Activated CD4-positive, alpha-beta T cell treated with anti-CD3 and anti-CD28 coated beads, Interleukin-2, amount 50 U/mL, for 24 hours (primary cell): Measurements from ENCODE around the gene KRTAP10-5.
"Not testable (repeated sequence)": the region's sequence is repeated elsewhere in the genome, so short reads cannot be mapped to it uniquely, and the experiment has no call there.

Experiments used
- DNase-seq, 2 donors: peaks; one replicate each; pipeline ENCODE4 v3.0.0-alpha.2; 2020; ENCODE audit warnings: low read depth in 1 of 2, low spot score in 1 of 2

The KRTAP10-5 gene

GRCh38 chr21:44580231-44580821 is at the start of gene KRTAP10-5:
Gene KRTAP10-5, minus strand, starts transcription at chr21:44580604. Its CDS starts 26 bp downstream, at chr21:44580578.
- not testable (repeated sequence) for DNase-seq

- no peak for DNase-seq
These were observed 48.4 kb upstream of the KRTAP10-5 start for GRCh38 chr21:44628707-44629391.

GRCh38 chr21:44627831-44628233 is 47.4 kb upstream of the KRTAP10-5 start:
- not testable (repeated sequence) for DNase-seq

- not testable (repeated sequence) for DNase-seq
These were observed 46.9 kb upstream of the KRTAP10-5 start for GRCh38 chr21:44627181-44627822.

GRCh38 chr21:44626673-44627143 is 46.3 kb upstream of the KRTAP10-5 start, which contains the start of gene KRTAP10-9:
Gene KRTAP10-9, plus strand, starts transcription at chr21:44627093. Its CDS starts 79 bp downstream, at chr21:44627172.
- DNase-seq, result no peak

- no peak for DNase-seq
These were observed 45.9 kb upstream of the KRTAP10-5 start for GRCh38 chr21:44626262-44626661.

GRCh38 chr21:44625756-44626155 is 45.4 kb upstream of the KRTAP10-5 start:
- DNase-seq, result no peak

GRCh38 chr21:44623575-44623974 is 43.2 kb upstream of the KRTAP10-5 start:
- DNase-seq, result no peak

- DNase-seq, result no peak
These were observed 39.5 kb upstream of the KRTAP10-5 start for GRCh38 chr21:44619886-44620285.

- peak in 1 of 2 donors; percentile 59 for DNase-seq
These were observed 38.5 kb upstream of the KRTAP10-5 start for GRCh38 chr21:44618909-44619308.

- no peak for DNase-seq
These were observed 38.1 kb upstream of the KRTAP10-5 start for GRCh38 chr21:44618504-44618903.

- no peak for DNase-seq
These were observed 36.7 kb upstream of the KRTAP10-5 start for GRCh38 chr21:44617071-44617501.

- DNase-seq, result no peak
These were observed 36.2 kb upstream of the KRTAP10-5 start for GRCh38 chr21:44616591-44616926.

- DNase-seq, result no peak
These were observed 35.6 kb upstream of the KRTAP10-5 start for GRCh38 chr21:44615911-44616590.

- no peak for DNase-seq
These were observed 35.1 kb upstream of the KRTAP10-5 start for GRCh38 chr21:44615466-44615865.

GRCh38 chr21:44614961-44615391 is 34.6 kb upstream of the KRTAP10-5 start:
- DNase-seq, result no peak

GRCh38 chr21:44614161-44614631 is 33.8 kb upstream of the KRTAP10-5 start:
- no peak for DNase-seq

- no peak for DNase-seq
These were observed 33.2 kb upstream of the KRTAP10-5 start for GRCh38 chr21:44613386-44614155.

- no peak for DNase-seq
These were observed 32.3 kb upstream of the KRTAP10-5 start for GRCh38 chr21:44612669-44613229.

- no peak for DNase-seq
These were observed 31.7 kb upstream of the KRTAP10-5 start, which contains the start of gene KRTAP10-8 for GRCh38 chr21:44612029-44612486. Gene KRTAP10-8, plus strand, starts transcription at chr21:44612079. Its CDS starts 22 bp downstream, at chr21:44612101.
